Measurements from ENCODE around the gene ESR2.

- no peak for TF ChIP-seq CTCF (IDR thresholded peaks at IDR 0.05; ENCODE audit: control extremely low read depth in 1 of 3, insufficient read depth in 1 of 3, low read depth in 1 of 3, low read length in 3 of 3)
- TF ChIP-seq BRCA1 (IDR thresholded peaks at IDR 0.05; ENCODE audit: low read depth, low read length), result no peak
- no peak for TF ChIP-seq CBX8 (IDR thresholded peaks at IDR 0.05; ENCODE audit: borderline replicate concordance, low read depth, low read length)
- no peak for TF ChIP-seq TCF12 (IDR thresholded peaks at IDR 0.05; ENCODE audit: low read depth, low read length)
- TF ChIP-seq TEAD4 (IDR thresholded peaks at IDR 0.05; ENCODE audit: low read depth, low read length), result no peak
- TF ChIP-seq ATF3 (IDR thresholded peaks at IDR 0.05; ENCODE audit: insufficient read depth, low read depth, low read length), result no peak
- TF ChIP-seq YY1 (IDR thresholded peaks at IDR 0.05; ENCODE audit: low read depth, low read length), result no peak
Observed at GRCh38 chr14:64220466-64220865, 73.7 kb downstream of the ESR2 start.
